CD4-positive, alpha-beta T cell (primary cell): ENCODE results near the gene CD300LB. TPM values are rescaled to one million over a fixed set of nuclear protein-coding genes. Genes with fewer than 3 reads are reported as not detected.

ENCODE experiments used
- ATAC-seq: fragments of 200-7000 bp; cut with Tn5 transposase; one replicate; pipeline ENCODE4 v1.10.0; 2022; ENCODE audit warnings: mild to moderate bottlenecking; ENCODE audit not compliant: poor library complexity
- CTCF ChIA-PET: fragments of 350-600 bp; sonication (Branson Sonifier 250); formaldehyde crosslinking; loops from one replicate; lab custom pipeline; 2021; ENCODE audit warnings: antibody characterized with exemption, inconsistent platforms; lab: Charles Lee
- POLR2A ChIA-PET: fragments of 350-600 bp; sonication (Branson Sonifier 250); formaldehyde crosslinking; loops from one replicate; lab custom pipeline; 2021; ENCODE audit warnings: antibody characterized with exemption, inconsistent platforms; lab: Charles Lee
- DNase-seq, 14 experiments: peaks; one replicate each; pipeline ENCODE4 v3.0.0-alpha.2; 2013 to 2020; ENCODE audit warnings: mixed read lengths in 2 of 14
- H3K27ac ChIP-seq, 2 donors: one replicate each; pipeline versions ENCODE4 v1.5.1 to v1.7.0; 2013; ENCODE audit warnings: low read length in 2 of 2, low read depth in 1 of 2, mild to moderate bottlenecking in 1 of 2
- H3K27me3 ChIP-seq, 2 experiments: 1 replicate in 1 of 2; 2 replicates in 1 of 2; pipeline versions ENCODE4 v1.6.1 to v1.7.0; 2013; ENCODE audit warnings: low read length in 2 of 2, control low read depth in 1 of 2, mild to moderate bottlenecking in 1 of 2, moderate library complexity in 1 of 2; ENCODE audit not compliant: insufficient read depth in 2 of 2, control insufficient read depth in 1 of 2
- H3K36me3 ChIP-seq: one replicate; pipeline ENCODE4 v1.6.1; 2013; ENCODE audit warnings: low read length, control low read depth; ENCODE audit not compliant: insufficient read depth
- H3K4me1 ChIP-seq: one replicate; pipeline ENCODE4 v1.6.1; 2013; ENCODE audit warnings: low read length, control low read depth; ENCODE audit not compliant: insufficient read depth
- H3K4me3 ChIP-seq: one replicate; pipeline ENCODE4 v1.5.1; 2013; ENCODE audit warnings: mild to moderate bottlenecking, low read length, moderate library complexity
- H3K9me3 ChIP-seq, 2 experiments: 1 replicate in 1 of 2; 2 replicates in 1 of 2; pipeline versions ENCODE4 v1.6.1 to v1.7.0; 2013; ENCODE audit warnings: low read length in 2 of 2, mild to moderate bottlenecking in 2 of 2, control low read depth in 1 of 2, moderate library complexity in 1 of 2; ENCODE audit not compliant: control insufficient read depth in 1 of 2, insufficient read depth in 1 of 2
- H3K27ac Mint-ChIP-seq: one replicate; pipeline ENCODE4 v1.8.0; 2020; ENCODE audit warnings: mixed read lengths
- H3K27me3 Mint-ChIP-seq: one replicate; pipeline ENCODE4 v1.8.0; 2021; ENCODE audit warnings: mixed read lengths
- H3K36me3 Mint-ChIP-seq: one replicate; pipeline ENCODE4 v1.8.0; 2021; ENCODE audit warnings: low read depth, mixed read lengths
- H3K4me1 Mint-ChIP-seq: one replicate; pipeline ENCODE4 v1.8.0; 2021; ENCODE audit warnings: low read depth, mixed read lengths
- H3K4me3 Mint-ChIP-seq: one replicate; pipeline ENCODE4 v1.8.0; 2020; ENCODE audit warnings: mild to moderate bottlenecking, mixed read lengths
- H3K9me3 Mint-ChIP-seq: one replicate; pipeline ENCODE4 v1.8.0; 2020; ENCODE audit warnings: mixed read lengths
- intact Hi-C, 2 experiments: fragments of 100-400 bp; cut with DNase I in 1 of 2; cut with micrococcal nuclease in 1 of 2; formaldehyde crosslinking; loops; one replicate each; pipeline versions ENCODE4 v1.15.1 to v1.9.0; 2023 to 2025; cut with DNase I, micrococcal nuclease
- total RNA-seq, 174 experiments: library from RNA in 2 of 174; stranded (reverse) in 2 of 174; gene quantifications; one replicate each; pipeline ENCODE4 v1.2.3 and lab custom pipeline; 2021 to 2026
- TF ChIP-seq, protein P1 (sequence below): fragments of 200-600 bp; IDR thresholded peaks from one replicate; pipeline ENCODE4 v1.8.0; 2022; ENCODE audit warnings: antibody characterized with exemption, mild to moderate bottlenecking

Gene CD300LB
- total RNA-seq, 2 experiments from 2014 or later = 0.36 to 0.56 TPM

GRCh38 chr17:74523308-74523707 is 8.0 kb downstream of the CD300LB start:
- CTCF ChIA-PET = no interaction called here
- H3K4me3 Mint-ChIP-seq = no peak overlapping the region

DNA sequence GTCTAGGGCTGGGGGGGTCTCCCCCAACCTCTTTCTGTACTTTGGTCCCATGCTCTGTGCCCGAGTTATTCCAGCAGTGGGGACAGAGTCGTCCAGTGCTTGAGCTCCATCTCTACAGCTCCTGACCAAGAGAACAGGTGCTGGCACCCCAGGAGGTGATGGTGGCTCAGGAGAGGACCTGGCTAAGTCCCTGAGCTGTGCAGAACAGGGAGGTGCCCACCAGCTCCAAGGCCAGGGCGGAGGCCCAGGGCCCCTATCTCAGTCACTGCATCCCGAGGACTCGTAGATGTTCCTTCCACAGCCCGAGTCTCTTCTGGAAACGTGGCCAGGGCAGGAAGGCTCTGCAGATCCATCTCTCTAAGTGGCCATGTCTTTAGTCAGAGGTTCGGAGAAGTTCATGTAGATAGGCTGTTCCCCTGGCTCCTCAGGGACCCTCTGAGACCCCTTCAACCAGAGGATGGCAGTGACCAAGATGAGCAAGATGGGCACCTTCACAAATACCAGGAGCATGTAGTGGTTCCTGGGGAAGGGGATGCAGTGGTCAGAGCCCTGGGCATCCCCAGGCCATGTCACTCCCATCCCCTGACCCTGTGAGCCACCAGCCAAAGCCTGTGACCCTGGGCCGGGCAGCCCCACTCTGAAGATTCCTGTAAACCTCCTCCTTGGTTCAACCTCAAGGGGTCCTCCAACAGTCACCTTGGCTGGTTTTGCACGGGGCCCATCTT is 8.7 kb downstream of the CD300LB start:
- H3K27ac Mint-ChIP-seq = no peak overlapping the region
- H3K4me1 Mint-ChIP-seq = no peaks in the 10 kb centered on the region
- ChIA-PET POLR2A (no interaction called here), CTCF (no interaction called here)
- H3K27me3 Mint-ChIP-seq = peaks cover 47% of the 10 kb centered on the region
- Histone ChIP-seq H3K27ac (no peak overlapping the region), H3K36me3 (no peaks in the 10 kb centered on the region), H3K4me1 (peaks cover 6% of the 10 kb centered on the region), H3K27me3 (peaks cover 21 to 29% of the 10 kb centered on the region in 2 experiments), H3K9me3 (peaks cover 0 to 19% of the 10 kb centered on the region in 2 experiments), H3K4me3 (no peak overlapping the region)
- ATAC-seq = no peak
- H3K9me3 Mint-ChIP-seq = peaks cover 2% of the 10 kb centered on the region
- intact Hi-C loops = no loop called here
- no peak overlapping the region for H3K4me3 Mint-ChIP-seq
- no peak for DNase-seq
- H3K36me3 Mint-ChIP-seq = peaks cover 3% of the 10 kb centered on the region
- TF ChIP-seq, protein P1, sequence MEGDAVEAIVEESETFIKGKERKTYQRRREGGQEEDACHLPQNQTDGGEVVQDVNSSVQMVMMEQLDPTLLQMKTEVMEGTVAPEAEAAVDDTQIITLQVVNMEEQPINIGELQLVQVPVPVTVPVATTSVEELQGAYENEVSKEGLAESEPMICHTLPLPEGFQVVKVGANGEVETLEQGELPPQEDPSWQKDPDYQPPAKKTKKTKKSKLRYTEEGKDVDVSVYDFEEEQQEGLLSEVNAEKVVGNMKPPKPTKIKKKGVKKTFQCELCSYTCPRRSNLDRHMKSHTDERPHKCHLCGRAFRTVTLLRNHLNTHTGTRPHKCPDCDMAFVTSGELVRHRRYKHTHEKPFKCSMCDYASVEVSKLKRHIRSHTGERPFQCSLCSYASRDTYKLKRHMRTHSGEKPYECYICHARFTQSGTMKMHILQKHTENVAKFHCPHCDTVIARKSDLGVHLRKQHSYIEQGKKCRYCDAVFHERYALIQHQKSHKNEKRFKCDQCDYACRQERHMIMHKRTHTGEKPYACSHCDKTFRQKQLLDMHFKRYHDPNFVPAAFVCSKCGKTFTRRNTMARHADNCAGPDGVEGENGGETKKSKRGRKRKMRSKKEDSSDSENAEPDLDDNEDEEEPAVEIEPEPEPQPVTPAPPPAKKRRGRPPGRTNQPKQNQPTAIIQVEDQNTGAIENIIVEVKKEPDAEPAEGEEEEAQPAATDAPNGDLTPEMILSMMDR = no peak

More at GRCh38 chr17:74523308-74523707, 8.0 kb downstream of the CD300LB start:
- Histone ChIP-seq H3K4me3 (no peak overlapping the region), H3K36me3 (no peaks in the 10 kb centered on the region), H3K27ac (no peak overlapping the region), H3K9me3 (peaks cover 0 to 19% of the 10 kb centered on the region in 2 experiments), H3K4me1 (peaks cover 6% of the 10 kb centered on the region), H3K27me3 (peaks cover 21 to 29% of the 10 kb centered on the region in 2 experiments)
- peak in 1 of 14 experiments; percentile 20 for DNase-seq
- no peak for ATAC-seq
- TF ChIP-seq, protein P1 = no peak
- Mint-ChIP-seq H3K27ac (no peak overlapping the region), H3K4me1 (no peaks in the 10 kb centered on the region), H3K36me3 (peaks cover 3% of the 10 kb centered on the region), H3K27me3 (peaks cover 41% of the 10 kb centered on the region), H3K9me3 (peaks cover 2% of the 10 kb centered on the region)
- intact Hi-C loops = no loop called here
- POLR2A ChIA-PET = no interaction called here

GRCh38 chr17:74521701-74522201 is 9.5 kb downstream of the CD300LB start:
- Mint-ChIP-seq H3K4me1 (no peaks in the 10 kb centered on the region), H3K27ac (no peak overlapping the region), H3K4me3 (no peak overlapping the region), H3K36me3 (peaks cover 3% of the 10 kb centered on the region), H3K9me3 (peaks cover 2% of the 10 kb centered on the region), H3K27me3 (peaks cover 47% of the 10 kb centered on the region)
- no peak overlapping the region for H3K4me3 ChIP-seq
- H3K27me3 ChIP-seq = peaks cover 21 to 29% of the 10 kb centered on the region in 2 experiments
- TF ChIP-seq, protein P1 = no peak
- intact Hi-C loops = no loop called here
- peak overlapping the region in 1 of 2 donors; percentile 62 for H3K27ac ChIP-seq
- ATAC-seq = no peak
- peaks cover 6% of the 10 kb centered on the region for H3K4me1 ChIP-seq
- DNase-seq = peak in 3 of 14 experiments; percentile 41 to 54 (median 50)
- H3K36me3 ChIP-seq = no peaks in the 10 kb centered on the region
- CTCF ChIA-PET = no interaction called here
- H3K9me3 ChIP-seq = peaks cover 0 to 19% of the 10 kb centered on the region in 2 experiments
- POLR2A ChIA-PET = no interaction called here
